ENCODE data around the gene OR1M1. TPM values are rescaled to one million over a fixed set of nuclear protein-coding genes. Genes with fewer than 3 reads are reported as not detected.

Gene OR1M1
- total and polyA plus RNA-seq, 9 of the 15 experiments (the other 6 are each of a cell fraction or from before 2014, with no cell fraction given), result not detected

GRCh38 chr19:9075064-9075949 is 11.6 kb upstream of the OR1M1 start (continued):
- TF ChIP-seq, protein P1, sequence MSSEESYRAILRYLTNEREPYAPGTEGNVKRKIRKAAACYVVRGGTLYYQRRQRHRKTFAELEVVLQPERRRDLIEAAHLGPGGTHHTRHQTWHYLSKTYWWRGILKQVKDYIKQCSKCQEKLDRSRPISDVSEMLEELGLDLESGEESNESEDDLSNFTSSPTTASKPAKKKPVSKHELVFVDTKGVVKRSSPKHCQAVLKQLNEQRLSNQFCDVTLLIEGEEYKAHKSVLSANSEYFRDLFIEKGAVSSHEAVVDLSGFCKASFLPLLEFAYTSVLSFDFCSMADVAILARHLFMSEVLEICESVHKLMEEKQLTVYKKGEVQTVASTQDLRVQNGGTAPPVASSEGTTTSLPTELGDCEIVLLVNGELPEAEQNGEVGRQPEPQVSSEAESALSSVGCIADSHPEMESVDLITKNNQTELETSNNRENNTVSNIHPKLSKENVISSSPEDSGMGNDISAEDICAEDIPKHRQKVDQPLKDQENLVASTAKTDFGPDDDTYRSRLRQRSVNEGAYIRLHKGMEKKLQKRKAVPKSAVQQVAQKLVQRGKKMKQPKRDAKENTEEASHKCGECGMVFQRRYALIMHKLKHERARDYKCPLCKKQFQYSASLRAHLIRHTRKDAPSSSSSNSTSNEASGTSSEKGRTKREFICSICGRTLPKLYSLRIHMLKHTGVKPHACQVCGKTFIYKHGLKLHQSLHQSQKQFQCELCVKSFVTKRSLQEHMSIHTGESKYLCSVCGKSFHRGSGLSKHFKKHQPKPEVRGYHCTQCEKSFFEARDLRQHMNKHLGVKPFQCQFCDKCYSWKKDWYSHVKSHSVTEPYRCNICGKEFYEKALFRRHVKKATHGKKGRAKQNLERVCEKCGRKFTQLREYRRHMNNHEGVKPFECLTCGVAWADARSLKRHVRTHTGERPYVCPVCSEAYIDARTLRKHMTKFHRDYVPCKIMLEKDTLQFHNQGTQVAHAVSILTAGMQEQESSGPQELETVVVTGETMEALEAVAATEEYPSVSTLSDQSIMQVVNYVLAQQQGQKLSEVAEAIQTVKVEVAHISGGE (CRISPR knock-in tag; IDR thresholded peaks at IDR 0.05), result peak in 1 of 3 experiments; percentile 57; a peak in 1 of 6 replicates
- TF ChIP-seq STAT5A (IDR thresholded peaks at IDR 0.05; ENCODE audit: borderline replicate concordance, low read length) (peak; percentile 67), USF2 (CRISPR knock-in tag; IDR thresholded peaks at IDR 0.05) (no peak), NCOR1 (IDR thresholded peaks at IDR 0.05) (peak; percentile 82), ATF7 (IDR thresholded peaks at IDR 0.05) (peak; percentile 92), GATAD2B (IDR thresholded peaks at IDR 0.05; ENCODE audit: borderline replicate concordance) (peak; percentile 76; the same call in 1 of the 2 replicates), ZSCAN29 (IDR thresholded peaks at IDR 0.05) (no peak), NR2C2 (CRISPR knock-in tag; IDR thresholded peaks at IDR 0.05) (no peak), NR2C2 (tag; IDR thresholded peaks at IDR 0.05) (0 out of 2 replicates have a peak, but pooled peaks have one; percentile 17), JUND (IDR thresholded peaks at IDR 0.05; ENCODE audit: borderline replicate concordance, low read depth, low read length) (peak; percentile 100), JUND (tag; IDR thresholded peaks at IDR 0.05; ENCODE audit: borderline replicate concordance, low read depth, low read length) (peak; percentile 99; the same call in 2 of the 3 replicates), CHAMP1 (IDR thresholded peaks at IDR 0.05) (0 out of 2 replicates have a peak, but pooled peaks have one; percentile 67), CBX2 (IDR thresholded peaks at IDR 0.05; ENCODE audit: insufficient read depth, low read length, poor library complexity, severe bottlenecking) (no peak), ZNF584 (CRISPR knock-in tag; IDR thresholded peaks at IDR 0.05; ENCODE audit: low read depth) (peak; percentile 42; the same call in 1 of the 2 replicates), TOE1 (IDR thresholded peaks at IDR 0.05; ENCODE audit: borderline replicate concordance) (no peak), TOE1 (CRISPR knock-in tag; IDR thresholded peaks at IDR 0.05; ENCODE audit: borderline replicate concordance, low read depth) (no peak), SMARCB1 (IDR thresholded peaks at IDR 0.05; ENCODE audit: insufficient read length, low read depth) (peak; percentile 70)
- TF ChIP-seq, protein P2, sequence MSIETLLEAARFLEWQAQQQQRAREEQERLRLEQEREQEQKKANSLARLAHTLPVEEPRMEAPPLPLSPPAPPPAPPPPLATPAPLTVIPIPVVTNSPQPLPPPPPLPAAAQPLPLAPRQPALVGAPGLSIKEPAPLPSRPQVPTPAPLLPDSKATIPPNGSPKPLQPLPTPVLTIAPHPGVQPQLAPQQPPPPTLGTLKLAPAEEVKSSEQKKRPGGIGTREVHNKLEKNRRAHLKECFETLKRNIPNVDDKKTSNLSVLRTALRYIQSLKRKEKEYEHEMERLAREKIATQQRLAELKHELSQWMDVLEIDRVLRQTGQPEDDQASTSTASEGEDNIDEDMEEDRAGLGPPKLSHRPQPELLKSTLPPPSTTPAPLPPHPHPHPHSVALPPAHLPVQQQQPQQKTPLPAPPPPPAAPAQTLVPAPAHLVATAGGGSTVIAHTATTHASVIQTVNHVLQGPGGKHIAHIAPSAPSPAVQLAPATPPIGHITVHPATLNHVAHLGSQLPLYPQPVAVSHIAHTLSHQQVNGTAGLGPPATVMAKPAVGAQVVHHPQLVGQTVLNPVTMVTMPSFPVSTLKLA (conservative IDR thresholded peaks at IDR 0.05), result peak in 1 of 2 experiments; percentile 57; a peak in 3 of 4 replicates

Measured in K562 (cell line).